Measurements from ENCODE around the gene TMIGD2.
A peak's percentile ranks its signal among the peaks of the same experiment; 100 is the strongest.

TMIGD2 gene

GRCh38 chr19:4304538-4305256 is 2.5 kb upstream of the TMIGD2 start, which contains the start of gene FSD1:
Gene FSD1, plus strand, starts transcription at chr19:4304598. Its CDS starts 149 bp downstream, at chr19:4304747.
- Histone ChIP-seq H2BK120ac (ENCODE audit: low read depth, low read length) (no peak within 1 kb of the TSS), H3K4me1 (ENCODE audit: control insufficient read depth, insufficient read depth, low read depth, low read length) (peaks cover 11% of the 10 kb centered on the region), H3K9me3 (ENCODE audit: control insufficient read depth, low read length) (no peaks in the 10 kb centered on the region), H2AK5ac (ENCODE audit: low read length, severe bottlenecking) (no peak within 1 kb of the TSS), H3K4me3 (ENCODE audit: insufficient read depth in 1 of 2, low read depth in 1 of 2, low read length in 2 of 2) (peak within 1 kb of the TSS in 1 of 2 experiments; percentile 69), H3K27ac (ENCODE audit: low read length, poor library complexity, severe bottlenecking) (no peak within 1 kb of the TSS), H4K91ac (ENCODE audit: low read length) (no peak within 1 kb of the TSS), H3K79me1 (replicated peaks; ENCODE audit: low read length, poor library complexity, severe bottlenecking) (no peaks in the 10 kb centered on the region), H2BK5ac (ENCODE audit: low read depth, low read length, poor library complexity, severe bottlenecking) (no peak within 1 kb of the TSS), H2BK12ac (ENCODE audit: low read length in 2 of 2) (no peak within 1 kb of the TSS), H3K36me3 (ENCODE audit: control insufficient read depth in 1 of 2, insufficient read depth in 2 of 2, low read depth in 1 of 2, low read length in 2 of 2) (peaks cover 0 to 19% of the 10 kb centered on the region in 2 experiments), H3K18ac (ENCODE audit: low read depth in 1 of 2, low read length in 2 of 2) (peak within 1 kb of the TSS; percentile 52 to 54), H3K4me2 (ENCODE audit: low read length, poor library complexity, severe bottlenecking) (peak within 1 kb of the TSS; percentile 70), H2AFZ (ENCODE audit: low read depth, low read length) (peak within 1 kb of the TSS; percentile 90), H3K4ac (ENCODE audit: low read depth in 1 of 2, low read length in 2 of 2) (no peak within 1 kb of the TSS), H3K14ac (ENCODE audit: low read length in 2 of 2) (no peak within 1 kb of the TSS), H3K23ac (ENCODE audit: low read length in 2 of 2) (no peak within 1 kb of the TSS), H3K27me3 (ENCODE audit: control insufficient read depth in 1 of 2, insufficient read depth in 1 of 2, low read length in 2 of 2) (peaks cover 0 to 19% of the 10 kb centered on the region in 2 experiments), H2BK15ac (ENCODE audit: low read depth, poor library complexity, severe bottlenecking) (peak within 1 kb of the TSS; percentile 52), H4K8ac (ENCODE audit: low read length) (peak within 1 kb of the TSS; percentile 37), H3K9ac (ENCODE audit: low read length) (no peak within 1 kb of the TSS)
- peak; percentile 28 for DNase-seq
- 6% methylated on average over 38 of the region's 63 CpGs for WGBS

- DNase-seq: no peak
- no peaks in the 10 kb centered on the region for H3K9me3 ChIP-seq (ENCODE audit: control insufficient read depth, low read length)
- H3K23ac ChIP-seq (ENCODE audit: low read length in 2 of 2): no peak overlapping the region
- H3K36me3 ChIP-seq (ENCODE audit: control insufficient read depth in 1 of 2, insufficient read depth in 2 of 2, low read depth in 1 of 2, low read length in 2 of 2): peaks cover 0 to 19% of the 10 kb centered on the region in 2 experiments
- H3K4ac ChIP-seq (ENCODE audit: low read depth in 1 of 2, low read length in 2 of 2): no peak overlapping the region
- H3K79me1 ChIP-seq (replicated peaks; ENCODE audit: low read length, poor library complexity, severe bottlenecking): no peaks in the 10 kb centered on the region
- no peak overlapping the region for H3K14ac ChIP-seq (ENCODE audit: low read length in 2 of 2)
- no peak overlapping the region for H3K9ac ChIP-seq (ENCODE audit: low read length)
- no peak overlapping the region for H4K91ac ChIP-seq (ENCODE audit: low read length)
- H3K27me3 ChIP-seq (ENCODE audit: control insufficient read depth in 1 of 2, insufficient read depth in 1 of 2, low read length in 2 of 2): peaks cover 0 to 19% of the 10 kb centered on the region in 2 experiments
- no peak overlapping the region for H2BK120ac ChIP-seq (ENCODE audit: low read depth, low read length)
- peak overlapping the region; percentile 37 for H4K8ac ChIP-seq (ENCODE audit: low read length)
- no peak overlapping the region for H3K4me3 ChIP-seq (ENCODE audit: insufficient read depth in 1 of 2, low read depth in 1 of 2, low read length in 2 of 2)
- no peak overlapping the region for H3K27ac ChIP-seq (ENCODE audit: low read length, poor library complexity, severe bottlenecking)
- H3K4me1 ChIP-seq (ENCODE audit: control insufficient read depth, insufficient read depth, low read depth, low read length): peaks cover 11% of the 10 kb centered on the region
- peak overlapping the region; percentile 70 for H3K4me2 ChIP-seq (ENCODE audit: low read length, poor library complexity, severe bottlenecking)
- H3K18ac ChIP-seq (ENCODE audit: low read depth in 1 of 2, low read length in 2 of 2): peak overlapping the region in 1 of 2 experiments; percentile 52
- WGBS: 59% methylated on average over 18 of the region's 18 CpGs
- peak overlapping the region; percentile 90 for H2AFZ ChIP-seq (ENCODE audit: low read depth, low read length)
- H2AK5ac ChIP-seq (ENCODE audit: low read length, severe bottlenecking): no peak overlapping the region
- no peak overlapping the region for H2BK5ac ChIP-seq (ENCODE audit: low read depth, low read length, poor library complexity, severe bottlenecking)
- H2BK12ac ChIP-seq (ENCODE audit: low read length in 2 of 2): no peak overlapping the region
- H2BK15ac ChIP-seq (ENCODE audit: low read depth, poor library complexity, severe bottlenecking): peak overlapping the region; percentile 52
Observed at GRCh38 chr19:4303819-4304537, 1.8 kb upstream of the TMIGD2 start.

- Histone ChIP-seq H3K4me1 (ENCODE audit: control insufficient read depth, insufficient read depth, low read depth, low read length) (peaks cover 13% of the 10 kb centered on the region), H3K23ac (ENCODE audit: low read length in 2 of 2) (no peak overlapping the region), H3K4me3 (ENCODE audit: insufficient read depth in 1 of 2, low read depth in 1 of 2, low read length in 2 of 2) (no peak overlapping the region), H3K4me2 (ENCODE audit: low read length, poor library complexity, severe bottlenecking) (no peak overlapping the region), H3K18ac (ENCODE audit: low read depth in 1 of 2, low read length in 2 of 2) (no peak overlapping the region), H2BK120ac (ENCODE audit: low read depth, low read length) (no peak overlapping the region), H3K27ac (ENCODE audit: low read length, poor library complexity, severe bottlenecking) (no peak overlapping the region), H3K9me3 (ENCODE audit: control insufficient read depth, low read length) (no peaks in the 10 kb centered on the region), H2AK5ac (ENCODE audit: low read length, severe bottlenecking) (no peak overlapping the region), H3K4ac (ENCODE audit: low read depth in 1 of 2, low read length in 2 of 2) (no peak overlapping the region), H3K27me3 (ENCODE audit: control insufficient read depth in 1 of 2, insufficient read depth in 1 of 2, low read length in 2 of 2) (peaks cover 0 to 28% of the 10 kb centered on the region in 2 experiments), H3K36me3 (ENCODE audit: control insufficient read depth in 1 of 2, insufficient read depth in 2 of 2, low read depth in 1 of 2, low read length in 2 of 2) (peaks cover 0 to 6% of the 10 kb centered on the region in 2 experiments), H4K8ac (ENCODE audit: low read length) (no peak overlapping the region), H3K9ac (ENCODE audit: low read length) (no peak overlapping the region), H3K79me1 (replicated peaks; ENCODE audit: low read length, poor library complexity, severe bottlenecking) (no peaks in the 10 kb centered on the region), H2AFZ (ENCODE audit: low read depth, low read length) (no peak overlapping the region), H3K14ac (ENCODE audit: low read length in 2 of 2) (no peak overlapping the region), H4K91ac (ENCODE audit: low read length) (peak overlapping the region; percentile 27), H2BK5ac (ENCODE audit: low read depth, low read length, poor library complexity, severe bottlenecking) (no peak overlapping the region), H2BK12ac (ENCODE audit: low read length in 2 of 2) (no peak overlapping the region), H2BK15ac (ENCODE audit: low read depth, poor library complexity, severe bottlenecking) (peak overlapping the region; percentile 48)
- WGBS: 62% methylated on average over 8 of the region's 13 CpGs
- DNase-seq: no peak
Observed at GRCh38 chr19:4301590-4302242, 473 bp downstream of the TMIGD2 start.

GRCh38 chr19:4300589-4300988 is 1.6 kb downstream of the TMIGD2 start:
- Histone ChIP-seq H3K4me2 (ENCODE audit: low read length, poor library complexity, severe bottlenecking) (no peak overlapping the region), H3K36me3 (ENCODE audit: control insufficient read depth in 1 of 2, insufficient read depth in 2 of 2, low read depth in 1 of 2, low read length in 2 of 2) (no peaks in the 10 kb centered on the region), H3K4me1 (ENCODE audit: control insufficient read depth, insufficient read depth, low read depth, low read length) (peaks cover 12% of the 10 kb centered on the region)

More at GRCh38 chr19:4300589-4300988, 1.6 kb downstream of the TMIGD2 start:
- H2AFZ ChIP-seq (ENCODE audit: low read depth, low read length): no peak overlapping the region
- DNase-seq: no peak
- H4K8ac ChIP-seq (ENCODE audit: low read length): peak overlapping the region; percentile 15
- H3K4me3 ChIP-seq (ENCODE audit: insufficient read depth in 1 of 2, low read depth in 1 of 2, low read length in 2 of 2): no peak overlapping the region
- no peak overlapping the region for H2BK5ac ChIP-seq (ENCODE audit: low read depth, low read length, poor library complexity, severe bottlenecking)
- H3K4ac ChIP-seq (ENCODE audit: low read depth in 1 of 2, low read length in 2 of 2): no peak overlapping the region
- H3K79me1 ChIP-seq (replicated peaks; ENCODE audit: low read length, poor library complexity, severe bottlenecking): no peaks in the 10 kb centered on the region
- no peak overlapping the region for H3K9ac ChIP-seq (ENCODE audit: low read length)
- no peak overlapping the region for H3K18ac ChIP-seq (ENCODE audit: low read depth in 1 of 2, low read length in 2 of 2)
- H3K23ac ChIP-seq (ENCODE audit: low read length in 2 of 2): no peak overlapping the region
- H2BK12ac ChIP-seq (ENCODE audit: low read length in 2 of 2): no peak overlapping the region
- no peak overlapping the region for H3K14ac ChIP-seq (ENCODE audit: low read length in 2 of 2)
- H4K91ac ChIP-seq (ENCODE audit: low read length): no peak overlapping the region
- H2AK5ac ChIP-seq (ENCODE audit: low read length, severe bottlenecking): no peak overlapping the region
- H2BK15ac ChIP-seq (ENCODE audit: low read depth, poor library complexity, severe bottlenecking): no peak overlapping the region
- peaks cover 0 to 31% of the 10 kb centered on the region in 2 experiments for H3K27me3 ChIP-seq (ENCODE audit: control insufficient read depth in 1 of 2, insufficient read depth in 1 of 2, low read length in 2 of 2)
- H3K9me3 ChIP-seq (ENCODE audit: control insufficient read depth, low read length): no peaks in the 10 kb centered on the region
- 95% methylated on average over 3 of the region's 3 CpGs for WGBS
- no peak overlapping the region for H3K27ac ChIP-seq (ENCODE audit: low read length, poor library complexity, severe bottlenecking)
- H2BK120ac ChIP-seq (ENCODE audit: low read depth, low read length): no peak overlapping the region

Data from mesenchymal stem cell (in vitro differentiated cells and primary cell).